ENCODE results near the gene ATP10B. TPM values are rescaled to one million over a fixed set of nuclear protein-coding genes. Genes with fewer than 3 reads are reported as not detected.

ATP10B gene
- total and polyA plus RNA-seq, 11 donors: 0.03 to 0.35 (median 0.09) TPM; not detected in 4

GRCh38 chr5:160843240-160843639 lies 8.8 kb downstream of the ATP10B start:
- WGBS, 4 donors: 51 to 54% (median 52%) methylated on average over 2 of the region's 2 CpGs
- Histone ChIP-seq H3K36me3 (no peaks in the 10 kb centered on the region), H3K27me3 (no peaks in the 10 kb centered on the region), H3K27ac (no peak overlapping the region), H3K4me1 (no peaks in the 10 kb centered on the region), H3K9me3 (no peaks in the 10 kb centered on the region), H3K4me3 (no peak overlapping the region)
- TF ChIP-seq, protein P1, sequence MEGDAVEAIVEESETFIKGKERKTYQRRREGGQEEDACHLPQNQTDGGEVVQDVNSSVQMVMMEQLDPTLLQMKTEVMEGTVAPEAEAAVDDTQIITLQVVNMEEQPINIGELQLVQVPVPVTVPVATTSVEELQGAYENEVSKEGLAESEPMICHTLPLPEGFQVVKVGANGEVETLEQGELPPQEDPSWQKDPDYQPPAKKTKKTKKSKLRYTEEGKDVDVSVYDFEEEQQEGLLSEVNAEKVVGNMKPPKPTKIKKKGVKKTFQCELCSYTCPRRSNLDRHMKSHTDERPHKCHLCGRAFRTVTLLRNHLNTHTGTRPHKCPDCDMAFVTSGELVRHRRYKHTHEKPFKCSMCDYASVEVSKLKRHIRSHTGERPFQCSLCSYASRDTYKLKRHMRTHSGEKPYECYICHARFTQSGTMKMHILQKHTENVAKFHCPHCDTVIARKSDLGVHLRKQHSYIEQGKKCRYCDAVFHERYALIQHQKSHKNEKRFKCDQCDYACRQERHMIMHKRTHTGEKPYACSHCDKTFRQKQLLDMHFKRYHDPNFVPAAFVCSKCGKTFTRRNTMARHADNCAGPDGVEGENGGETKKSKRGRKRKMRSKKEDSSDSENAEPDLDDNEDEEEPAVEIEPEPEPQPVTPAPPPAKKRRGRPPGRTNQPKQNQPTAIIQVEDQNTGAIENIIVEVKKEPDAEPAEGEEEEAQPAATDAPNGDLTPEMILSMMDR (IDR thresholded peaks at IDR 0.05): no peak
- TF ChIP-seq POLR2A (IDR thresholded peaks at IDR 0.05): no peak
- DNase-seq (no peak), ATAC-seq (no peak)
- intact Hi-C loops (cut with DNase I): no loop called here

- 61 to 79% (median 76%) methylated on average over 3 of the region's 3 CpGs for WGBS, 4 donors
Measured at GRCh38 chr5:160837749-160838593, 14.0 kb downstream of the ATP10B start.

DNA sequence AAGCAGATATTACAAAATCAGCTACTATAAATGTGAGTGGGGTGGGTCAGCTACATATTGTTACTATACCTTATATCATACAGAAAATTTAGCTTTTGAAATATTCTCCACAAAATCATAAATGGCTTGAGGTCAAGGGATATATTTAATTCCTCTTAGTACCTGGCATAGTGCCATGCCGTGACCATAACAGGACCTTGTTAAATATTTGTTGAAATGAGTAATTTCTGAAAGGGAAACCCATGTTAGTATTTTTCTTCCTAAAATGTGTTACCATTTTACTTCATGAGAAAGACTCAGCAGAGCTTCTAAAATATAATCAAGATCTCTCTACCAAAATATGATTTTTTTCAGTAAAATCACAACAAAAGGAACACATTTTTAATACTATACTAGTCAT lies 14.8 kb downstream of the ATP10B start:
- no peak overlapping the region for H3K4me3 ChIP-seq
- H3K9me3 ChIP-seq: peaks cover 0 to 19% (median 3%) of the 10 kb centered on the region in 12 donors
- DNase-seq: no peak
- TF ChIP-seq, protein P1 (IDR thresholded peaks at IDR 0.05): no peak
- no peak for TF ChIP-seq POLR2A (IDR thresholded peaks at IDR 0.05)
- H3K27ac ChIP-seq: no peak overlapping the region
- ATAC-seq: no peak
- no peaks in the 10 kb centered on the region for H3K4me1 ChIP-seq
- H3K27me3 ChIP-seq: no peaks in the 10 kb centered on the region
- no peaks in the 10 kb centered on the region for H3K36me3 ChIP-seq
- intact Hi-C loops (cut with DNase I): no loop called here
- 0 to 3% (median 1%) methylated on average over 1 of the region's 1 CpG for WGBS, 4 donors

More at GRCh38 chr5:160837749-160838593, 14.0 kb downstream of the ATP10B start:
- TF ChIP-seq, protein P1 (IDR thresholded peaks at IDR 0.05): no peak
- TF ChIP-seq POLR2A (IDR thresholded peaks at IDR 0.05): no peak
- ATAC-seq (no peak), DNase-seq (no peak)
- Histone ChIP-seq H3K27me3 (no peaks in the 10 kb centered on the region), H3K27ac (no peak overlapping the region), H3K4me1 (no peaks in the 10 kb centered on the region), H3K36me3 (no peaks in the 10 kb centered on the region), H3K4me3 (no peak overlapping the region), H3K9me3 (peaks cover 0 to 12% (median 3%) of the 10 kb centered on the region in 12 donors)
- intact Hi-C loops (cut with DNase I): no loop called here

DNA sequence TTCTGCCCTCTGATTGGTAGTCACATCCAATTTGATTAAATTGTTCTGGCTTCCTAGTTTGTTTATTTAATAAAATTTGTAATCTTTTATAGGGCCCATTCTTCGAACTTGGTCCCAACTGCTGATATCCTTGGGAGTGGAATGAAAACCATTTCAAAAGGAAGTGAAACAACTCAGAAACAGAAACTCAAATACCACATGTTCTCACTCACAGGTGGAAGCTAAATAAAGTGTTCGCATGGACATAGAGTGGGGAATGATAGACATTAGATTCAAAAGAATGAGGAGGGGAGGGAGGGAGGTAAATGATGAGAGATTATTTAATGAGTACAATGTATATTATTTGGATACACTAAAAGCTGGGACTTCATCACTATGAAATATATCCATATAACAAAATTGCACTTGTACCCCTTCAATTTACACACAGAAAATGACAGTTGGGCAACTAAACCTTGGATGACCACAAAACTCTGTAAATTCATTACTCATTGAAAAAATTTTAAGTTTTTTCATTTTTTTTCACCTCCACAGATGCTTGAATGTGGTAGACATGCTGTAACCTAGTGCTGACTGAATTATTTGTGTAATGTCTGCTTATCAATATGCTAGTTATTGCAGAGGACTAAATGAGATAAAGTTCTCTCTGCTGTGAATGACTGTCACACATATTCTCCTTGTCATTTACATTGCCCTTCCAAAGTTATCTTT lies 16.0 kb downstream of the ATP10B start:
- DNase-seq (no peak), ATAC-seq (no peak)
- 58 to 68% (median 62%) methylated on average over 2 of the region's 2 CpGs for WGBS, 4 donors
- Histone ChIP-seq H3K4me3 (no peak overlapping the region), H3K27me3 (no peaks in the 10 kb centered on the region), H3K27ac (no peak overlapping the region), H3K4me1 (no peaks in the 10 kb centered on the region), H3K9me3 (peaks cover 0 to 23% (median 3%) of the 10 kb centered on the region in 12 donors), H3K36me3 (no peaks in the 10 kb centered on the region)
- intact Hi-C loops (cut with DNase I): no loop called here
- TF ChIP-seq POLR2A (IDR thresholded peaks at IDR 0.05): no peak
- TF ChIP-seq, protein P1 (IDR thresholded peaks at IDR 0.05): no peak
